Fibroblast of mammary gland (primary cell): ENCODE results near the gene CAPN5.

ENCODE experiments used
- DNase-seq: peaks from one replicate; pipeline ENCODE4 v3.0.0-alpha.2; 2010; ENCODE audit warnings: low read depth
- H3K4me3 ChIP-seq: 2 replicates; pipeline ENCODE4 v1.5.1; 2011; ENCODE audit warnings: low read depth, mild to moderate bottlenecking, low read length, moderate library complexity; ENCODE audit not compliant: control insufficient read depth
- CTCF ChIP-seq: conservative IDR thresholded peaks from 2 replicates; pipeline ENCODE4 v1.5.1; 2011; ENCODE audit warnings: low read depth, low read length, inconsistent platforms; ENCODE audit not compliant: control insufficient read depth, insufficient read depth

Gene CAPN5

GRCh38 chr11:77153276-77154185, 86.8 kb downstream of the CAPN5 start:
- DNase-seq: no peak
- H3K4me3 ChIP-seq: no peak overlapping the region

GRCh38 chr11:77154381-77155081, 87.8 kb downstream of the CAPN5 start:
- no peak overlapping the region for H3K4me3 ChIP-seq
- no peak for DNase-seq
- TF ChIP-seq CTCF: no peak

More at GRCh38 chr11:77153276-77154185, 86.8 kb downstream of the CAPN5 start:
- TF ChIP-seq CTCF: no peak

GRCh38 chr11:77155082-77155475, 88.3 kb downstream of the CAPN5 start:
- H3K4me3 ChIP-seq: no peak overlapping the region
- no peak for DNase-seq
- TF ChIP-seq CTCF: no peak

- H3K4me3 ChIP-seq: no peak overlapping the region
- DNase-seq: no peak
- TF ChIP-seq CTCF: no peak
Measured at GRCh38 chr11:77155556-77156130, 88.9 kb downstream of the CAPN5 start.

- DNase-seq: no peak
- no peak overlapping the region for H3K4me3 ChIP-seq
- no peak for TF ChIP-seq CTCF
Measured at GRCh38 chr11:77156396-77157195, 89.8 kb downstream of the CAPN5 start.
